ENCODE measurements around the gene SAT1. TPM values are rescaled to one million over a fixed set of nuclear protein-coding genes. Genes with fewer than 3 reads are reported as not detected.
"Not testable (repeated sequence)": the region's sequence is repeated elsewhere in the genome, so short reads cannot be mapped to it uniquely, and the experiment has no call there.

Gene SAT1
- total RNA-seq (2014; rRNA removed; shearing (Covaris generic)): 466 and 512 TPM in 2 replicates

GRCh38 chrX:23782863-23783588 is at the start of gene SAT1:
TSS of gene SAT1 (plus strand) at chrX:23783173. CDS start at chrX:23783352, 179 bp downstream.
- peak; percentile 95 for DNase-seq (ENCODE audit: low spot score)
- in situ Hi-C loops (cut with HindIII; ENCODE audit: low sequenced_read_pairs): no loop called here

GRCh38 chrX:23736030-23736429 is 46.9 kb upstream of the SAT1 start:
- in situ Hi-C loops (cut with HindIII; ENCODE audit: low sequenced_read_pairs): no loop called here

DNA sequence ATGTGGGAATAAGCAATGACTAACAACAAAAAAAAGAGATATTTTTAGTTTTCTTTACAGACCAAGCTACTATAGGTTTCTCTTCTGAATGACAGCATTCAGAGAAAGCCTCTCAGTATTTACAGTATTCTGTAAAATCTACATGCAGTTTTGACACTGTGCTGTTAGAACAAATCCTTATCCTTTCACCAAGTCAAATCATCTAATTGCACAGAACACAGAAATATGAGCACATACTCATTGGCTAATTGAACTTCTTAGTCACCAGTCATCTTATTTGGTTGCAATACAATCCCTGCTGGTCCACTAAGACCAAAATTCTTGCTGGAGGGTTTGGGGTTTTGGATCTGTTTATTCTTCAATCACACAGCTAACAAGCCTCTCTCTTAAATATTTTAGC is 45.6 kb upstream of the SAT1 start:
- DNase-seq (ENCODE audit: low spot score): no peak
- in situ Hi-C loops (cut with HindIII; ENCODE audit: low sequenced_read_pairs): no loop called here

More at GRCh38 chrX:23736030-23736429, 46.9 kb upstream of the SAT1 start:
- DNase-seq (ENCODE audit: low spot score): no peak

DNA sequence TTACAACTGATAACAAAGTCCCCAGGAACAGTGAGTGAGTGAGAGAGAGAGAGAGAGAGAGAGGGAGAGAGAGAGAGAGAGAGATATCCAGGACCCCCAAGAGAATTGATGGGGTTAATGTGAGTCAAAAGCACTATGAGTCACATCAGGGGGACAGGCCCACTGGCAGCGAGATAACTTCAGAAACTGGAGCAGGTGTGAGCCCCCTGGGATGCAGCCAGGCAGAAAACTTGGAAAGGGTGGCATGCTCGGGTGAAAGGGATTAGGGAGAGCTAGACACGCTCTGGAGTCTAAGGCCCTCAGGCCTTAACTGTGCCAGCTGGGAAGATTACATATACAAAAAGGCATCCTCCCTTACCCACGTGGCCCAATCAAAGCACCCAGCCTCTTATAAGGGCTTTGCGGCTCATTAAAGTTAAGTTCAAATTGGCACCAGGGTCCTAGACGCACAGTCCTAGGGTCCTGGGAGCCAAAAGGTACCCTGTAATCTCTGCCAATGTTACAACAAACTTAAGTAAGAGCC is 40.7 kb upstream of the SAT1 start:
- DNase-seq (ENCODE audit: low spot score): peak; percentile 27
- in situ Hi-C loops (cut with HindIII; ENCODE audit: low sequenced_read_pairs): no loop called here

GRCh38 chrX:23742697-23743622 is 40.0 kb upstream of the SAT1 start, which contains the start of gene ACOT9:
TSS of gene ACOT9 (minus strand) at chrX:23743276. CDS start at chrX:23743144, 132 bp downstream.
- DNase-seq (ENCODE audit: low spot score): peak; percentile 87
- in situ Hi-C loops (cut with HindIII; ENCODE audit: low sequenced_read_pairs): no loop called here

DNA sequence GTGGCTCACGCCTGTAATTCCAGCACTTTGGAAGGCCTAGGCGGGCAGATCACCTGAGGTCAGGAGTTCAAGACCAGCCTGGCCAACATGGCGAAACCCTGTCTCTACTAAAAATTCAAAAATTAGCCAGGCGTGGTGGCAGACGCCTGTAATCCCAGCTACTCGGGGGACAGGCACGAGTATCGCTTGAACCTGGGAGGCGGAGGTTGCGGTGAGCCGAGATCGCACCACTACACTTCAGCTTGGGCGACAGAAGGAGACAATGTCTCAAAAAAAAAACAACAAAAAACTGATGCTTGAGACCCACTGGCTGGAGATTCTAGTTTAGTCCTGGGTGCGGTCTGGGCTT is 39.4 kb upstream of the SAT1 start:
- in situ Hi-C loops (cut with HindIII; ENCODE audit: low sequenced_read_pairs); DNase-seq (ENCODE audit: low spot score): not testable (repeated sequence)

GRCh38 chrX:23745786-23746185 is 37.2 kb upstream of the SAT1 start:
- no peak for DNase-seq (ENCODE audit: low spot score)
- in situ Hi-C loops (cut with HindIII; ENCODE audit: low sequenced_read_pairs): no loop called here

- in situ Hi-C loops (cut with HindIII; ENCODE audit: low sequenced_read_pairs): no loop called here
- DNase-seq (ENCODE audit: low spot score): no peak
Observed at GRCh38 chrX:23749129-23749528, 33.8 kb upstream of the SAT1 start.

- in situ Hi-C loops (cut with HindIII; ENCODE audit: low sequenced_read_pairs): no loop called here
- DNase-seq (ENCODE audit: low spot score): no peak
Observed at GRCh38 chrX:23749576-23749975, 33.4 kb upstream of the SAT1 start.

GRCh38 chrX:23752740-23753415 is 30.1 kb upstream of the SAT1 start:
- no peak for DNase-seq (ENCODE audit: low spot score)
- in situ Hi-C loops (cut with HindIII; ENCODE audit: low sequenced_read_pairs): no loop called here

DNA sequence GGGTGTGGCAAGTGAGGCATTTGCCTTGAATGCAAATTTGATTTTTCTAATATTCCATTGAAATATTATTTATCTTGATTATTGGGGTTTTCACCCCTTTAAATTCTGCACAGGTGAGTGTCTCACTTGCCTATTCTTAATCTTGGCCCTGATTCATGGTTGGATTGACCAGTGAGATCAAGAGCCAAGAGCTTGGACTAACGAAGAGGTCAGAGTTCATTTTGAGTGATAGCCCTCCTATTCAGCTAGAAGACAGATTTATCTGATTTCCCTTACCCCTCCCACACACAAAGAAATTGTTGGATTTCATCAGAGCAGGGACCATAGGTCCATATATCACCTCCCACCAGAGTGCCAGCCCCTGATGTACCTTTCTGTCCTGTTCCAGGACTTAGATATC is 28.3 kb upstream of the SAT1 start:
- DNase-seq (ENCODE audit: low spot score): no peak
- in situ Hi-C loops (cut with HindIII; ENCODE audit: low sequenced_read_pairs): no loop called here

DNA sequence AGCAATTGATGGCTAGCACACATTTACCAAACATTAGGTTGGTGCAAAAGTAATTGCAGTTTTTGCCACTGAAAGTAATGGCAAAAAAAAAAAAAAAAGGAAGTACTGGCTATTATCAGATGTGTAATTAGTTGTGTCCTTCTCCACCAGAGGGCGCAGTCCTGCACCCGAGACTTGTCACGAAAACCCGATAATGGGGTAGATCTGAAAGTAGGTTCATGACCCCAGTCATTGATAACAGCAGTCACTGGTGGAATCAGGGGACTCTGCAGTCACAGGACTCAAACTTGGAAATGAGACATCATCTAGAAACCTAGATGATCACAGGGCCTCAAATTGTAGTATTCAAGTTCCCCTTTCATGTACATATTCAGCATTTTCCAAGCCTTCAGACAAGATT is 26.8 kb upstream of the SAT1 start:
- in situ Hi-C loops (cut with HindIII; ENCODE audit: low sequenced_read_pairs): no loop called here
- DNase-seq (ENCODE audit: low spot score): peak; percentile 10

DNA sequence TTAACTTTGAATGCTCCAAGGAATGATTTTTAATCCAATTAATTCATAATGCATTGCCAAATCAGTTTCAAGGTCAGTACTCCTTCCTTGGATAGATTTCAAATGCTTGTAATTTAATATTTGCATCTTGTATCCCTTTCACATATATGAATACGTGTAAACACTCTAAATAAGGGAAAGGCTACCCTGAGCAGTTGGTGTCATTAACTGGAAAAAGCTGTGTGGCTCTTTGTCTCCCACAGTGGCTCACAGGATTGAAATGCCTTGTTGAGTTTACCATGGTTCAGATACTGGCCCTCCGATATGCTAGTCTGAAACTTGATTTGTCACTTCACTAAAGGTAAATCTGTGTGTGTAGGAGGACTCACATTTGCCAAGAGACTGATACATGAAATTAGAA is 23.2 kb upstream of the SAT1 start:
- in situ Hi-C loops (cut with HindIII; ENCODE audit: low sequenced_read_pairs): no loop called here
- no peak for DNase-seq (ENCODE audit: low spot score)

DNA sequence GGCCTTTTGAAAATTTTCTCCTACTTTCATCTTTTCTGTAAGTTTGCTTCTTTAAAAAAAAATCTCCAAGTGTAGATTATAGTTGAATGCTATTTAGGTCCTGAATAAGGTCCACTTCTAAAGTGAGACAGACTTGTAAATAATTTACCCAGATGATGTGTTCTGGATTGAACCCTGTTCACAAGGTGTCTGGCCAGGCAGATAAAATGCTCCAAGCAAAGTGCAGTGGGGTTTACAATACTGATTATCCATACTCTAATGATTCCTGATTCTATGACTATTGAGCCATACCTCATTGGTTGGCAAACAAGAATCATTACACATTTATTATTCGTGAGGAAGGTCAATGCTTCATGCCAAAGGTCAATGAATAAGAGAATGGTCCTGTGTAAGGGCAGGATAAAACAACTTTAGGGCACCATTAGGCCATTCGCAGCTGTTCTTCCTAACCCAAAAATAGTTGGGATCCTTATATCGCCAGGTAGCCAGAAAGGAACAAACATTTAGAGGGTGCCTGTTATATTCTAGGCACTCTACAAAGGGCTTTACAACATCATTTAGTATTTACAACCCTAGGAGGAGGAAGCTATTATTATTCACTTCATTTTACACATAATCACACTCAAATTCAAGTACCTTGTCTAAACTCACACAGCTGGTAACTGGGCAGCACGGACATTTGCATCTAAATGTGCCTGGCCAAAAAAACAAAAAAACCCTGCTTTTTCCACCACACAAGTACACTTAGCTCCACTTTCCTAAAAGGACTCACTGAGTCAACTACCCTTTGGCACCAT is 18.6 kb upstream of the SAT1 start:
- in situ Hi-C loops (cut with HindIII; ENCODE audit: low sequenced_read_pairs): no loop called here
- DNase-seq (ENCODE audit: low spot score): no peak

GRCh38 chrX:23765449-23765848 is 17.5 kb upstream of the SAT1 start:
- peak; percentile 14 for DNase-seq (ENCODE audit: low spot score)
- in situ Hi-C loops (cut with HindIII; ENCODE audit: low sequenced_read_pairs): no loop called here

GRCh38 chrX:23765868-23766267 is 17.1 kb upstream of the SAT1 start:
- no peak for DNase-seq (ENCODE audit: low spot score)
- in situ Hi-C loops (cut with HindIII; ENCODE audit: low sequenced_read_pairs): no loop called here

- in situ Hi-C loops (cut with HindIII; ENCODE audit: low sequenced_read_pairs): no loop called here
- DNase-seq (ENCODE audit: low spot score): no peak
Observed at GRCh38 chrX:23766650-23767551, 16.1 kb upstream of the SAT1 start.

DNA sequence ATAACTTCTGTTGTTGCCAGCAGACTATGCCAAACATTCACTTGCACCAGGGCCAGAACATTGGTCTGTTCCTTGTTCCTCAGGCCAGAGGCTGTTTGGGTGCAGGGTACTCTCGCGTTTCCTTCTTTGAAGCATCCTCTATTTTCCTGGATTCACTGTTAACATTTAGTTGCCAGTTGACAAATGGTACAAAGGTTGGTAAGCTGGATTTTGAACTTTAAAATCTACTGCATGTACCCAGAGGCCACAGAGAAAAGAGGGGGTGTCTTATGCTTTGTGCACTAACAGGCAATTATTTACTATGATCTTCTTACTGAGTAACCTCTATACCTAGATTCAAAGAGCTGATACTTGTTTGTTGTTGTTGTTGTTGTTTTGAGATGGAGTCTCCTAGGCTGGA is 12.8 kb upstream of the SAT1 start:
- DNase-seq (ENCODE audit: low spot score): no peak
- in situ Hi-C loops (cut with HindIII; ENCODE audit: low sequenced_read_pairs): no loop called here
